NT2/D1 (cell line): ENCODE results near the gene ARID2.

Experiments used
- DNase-seq: peaks from one replicate; pipeline ENCODE4 v3.0.0-alpha.2; 2011; ENCODE audit warnings: low read depth, low spot score
- H3K27me3 ChIP-seq: 2 replicates; pipeline ENCODE4 v1.6.0; 2011; ENCODE audit warnings: mild to moderate bottlenecking; ENCODE audit not compliant: insufficient read length, insufficient read depth
- H3K36me3 ChIP-seq: 2 replicates; pipeline ENCODE4 v1.6.1; 2011; ENCODE audit warnings: mild to moderate bottlenecking, low read length, mixed read lengths; ENCODE audit not compliant: insufficient read depth, insufficient read length
- H3K4me1 ChIP-seq: 2 replicates; pipeline ENCODE4 v1.5.1; 2011; ENCODE audit not compliant: insufficient read depth, insufficient read length
- H3K4me3 ChIP-seq: 2 replicates; pipeline ENCODE4 v1.5.1; 2011; ENCODE audit warnings: low read depth; ENCODE audit not compliant: insufficient read length
- H3K9ac ChIP-seq: 2 replicates; pipeline ENCODE4 v1.6.0; 2011; ENCODE audit warnings: low read depth; ENCODE audit not compliant: insufficient read length
- H3K9me3 ChIP-seq: 2 replicates; pipeline ENCODE4 v1.5.1; 2011; ENCODE audit warnings: mild to moderate bottlenecking, low read length; ENCODE audit not compliant: insufficient read depth
- SUZ12 ChIP-seq: IDR thresholded peaks from 2 replicates; pipeline ENCODE4 v1.6.1; 2011; ENCODE audit not compliant: insufficient read length, insufficient read depth; ENCODE audit errors: extremely low read depth
- YY1 ChIP-seq: IDR thresholded peaks from 2 replicates; pipeline ENCODE4 v1.6.1; 2011; ENCODE audit not compliant: insufficient read length, insufficient read depth
- ZNF274 ChIP-seq: IDR thresholded peaks from 2 replicates; pipeline ENCODE4 v1.6.1; 2011; ENCODE audit warnings: mild to moderate bottlenecking, low read depth, low read length

Gene ARID2

DNA sequence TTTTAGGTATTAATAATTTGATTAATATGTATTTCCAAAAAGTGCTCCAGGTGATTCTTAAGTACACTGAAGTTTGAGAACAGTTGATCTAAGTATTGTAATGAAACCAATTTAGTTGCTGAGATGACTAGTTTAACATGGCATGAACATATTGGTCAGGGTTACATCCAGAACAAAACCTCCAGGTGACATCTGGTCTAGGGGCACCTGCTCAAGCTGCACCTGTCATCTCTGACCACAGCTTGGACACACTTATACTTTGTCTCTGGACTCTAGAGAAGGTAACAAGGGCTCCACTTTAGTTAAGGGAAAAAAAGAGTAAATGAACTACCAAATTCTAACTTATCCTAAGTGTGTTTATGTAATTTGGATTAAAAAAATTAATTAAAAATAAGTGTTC lies 8.1 kb downstream of the ARID2 start:
- no peak for TF ChIP-seq YY1
- no peak for TF ChIP-seq ZNF274
- no peak for TF ChIP-seq SUZ12
- no peak for DNase-seq
- Histone ChIP-seq H3K9me3 (peaks cover 21% of the 10 kb centered on the region), H3K4me1 (no peaks in the 10 kb centered on the region), H3K9ac (no peak overlapping the region), H3K27me3 (no peaks in the 10 kb centered on the region), H3K4me3 (no peak overlapping the region), H3K36me3 (peaks cover 27% of the 10 kb centered on the region)

DNA sequence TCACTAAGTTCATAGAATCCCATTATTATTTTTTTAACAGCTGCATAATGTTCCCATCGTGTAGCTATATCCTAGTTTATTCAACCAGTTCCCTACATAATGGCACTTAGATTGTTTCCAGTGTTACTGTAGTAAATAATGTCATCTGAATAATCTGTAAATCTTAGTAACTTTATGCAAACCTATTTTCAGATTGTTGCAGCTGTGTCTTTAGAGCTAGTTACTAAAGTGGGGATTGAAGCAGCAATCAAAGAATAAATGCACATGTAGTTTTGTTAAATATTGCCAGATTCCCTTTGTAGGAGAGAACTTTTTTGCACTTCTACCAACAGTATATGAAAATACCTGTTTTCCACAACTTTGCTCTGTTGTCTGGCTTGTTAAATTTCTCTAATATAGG lies 13.1 kb downstream of the ARID2 start:
- no peak overlapping the region for H3K9ac ChIP-seq
- peaks cover 22% of the 10 kb centered on the region for H3K36me3 ChIP-seq

DNA sequence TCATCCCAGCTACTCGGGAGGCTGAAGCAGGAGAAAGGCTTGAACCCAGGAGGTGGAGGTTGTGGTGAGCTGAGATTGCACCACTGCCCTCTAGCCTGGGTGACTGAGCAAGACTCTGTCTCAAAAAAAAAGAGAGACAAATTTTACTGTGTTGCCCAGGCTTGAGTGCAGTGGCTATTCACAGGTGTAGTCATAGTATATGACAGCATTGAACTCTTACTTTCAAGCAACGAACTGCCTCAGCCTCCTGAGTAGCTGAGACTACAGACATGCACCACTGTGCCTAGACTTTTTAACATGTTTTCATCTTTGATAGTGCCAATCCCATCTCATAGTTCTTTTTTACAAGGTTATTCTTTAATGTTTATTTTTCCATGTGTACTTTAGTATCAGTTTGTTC lies 13.7 kb downstream of the ARID2 start:
- DNase-seq: no peak
- no peak overlapping the region for H3K9ac ChIP-seq
- peaks cover 21% of the 10 kb centered on the region for H3K9me3 ChIP-seq
- peaks cover 20% of the 10 kb centered on the region for H3K36me3 ChIP-seq
- H3K4me3 ChIP-seq: no peak overlapping the region
- TF ChIP-seq SUZ12 (no peak), YY1 (no peak), ZNF274 (no peak)
- no peaks in the 10 kb centered on the region for H3K4me1 ChIP-seq
- H3K27me3 ChIP-seq: no peaks in the 10 kb centered on the region

More for the DNA sequence above, 13.1 kb downstream of the ARID2 start:
- Histone ChIP-seq H3K4me3 (no peak overlapping the region), H3K27me3 (no peaks in the 10 kb centered on the region), H3K9me3 (peaks cover 21% of the 10 kb centered on the region), H3K4me1 (no peaks in the 10 kb centered on the region)
- no peak for DNase-seq
- TF ChIP-seq ZNF274 (no peak), SUZ12 (no peak), YY1 (no peak)

DNA sequence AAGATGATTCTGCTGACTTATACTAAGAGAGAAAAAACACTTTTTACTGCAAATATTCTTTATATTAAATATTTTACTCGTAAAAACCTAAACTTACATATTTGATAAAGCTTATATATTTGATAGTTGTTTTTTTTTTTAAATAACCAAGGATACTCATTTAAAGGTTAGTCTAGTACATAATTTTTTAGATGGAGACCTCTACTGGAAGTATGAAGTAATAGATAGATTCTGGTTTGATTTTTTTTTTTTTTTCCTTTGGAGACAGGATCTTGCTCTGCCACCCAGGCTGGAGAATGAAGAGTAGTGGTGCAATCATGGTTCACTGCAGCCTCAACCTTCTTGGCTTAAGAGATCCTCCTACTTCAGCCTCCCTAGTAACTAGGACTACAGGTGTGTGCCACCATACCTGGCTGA lies 16.4 kb downstream of the ARID2 start:
- DNase-seq: no peak
- H3K36me3 ChIP-seq: peaks cover 26% of the 10 kb centered on the region
- H3K4me3 ChIP-seq: no peak overlapping the region
- no peak overlapping the region for H3K9ac ChIP-seq
- peaks cover 16% of the 10 kb centered on the region for H3K9me3 ChIP-seq
- no peaks in the 10 kb centered on the region for H3K27me3 ChIP-seq
- no peaks in the 10 kb centered on the region for H3K4me1 ChIP-seq
- TF ChIP-seq SUZ12 (no peak), YY1 (no peak), ZNF274 (no peak)

DNA sequence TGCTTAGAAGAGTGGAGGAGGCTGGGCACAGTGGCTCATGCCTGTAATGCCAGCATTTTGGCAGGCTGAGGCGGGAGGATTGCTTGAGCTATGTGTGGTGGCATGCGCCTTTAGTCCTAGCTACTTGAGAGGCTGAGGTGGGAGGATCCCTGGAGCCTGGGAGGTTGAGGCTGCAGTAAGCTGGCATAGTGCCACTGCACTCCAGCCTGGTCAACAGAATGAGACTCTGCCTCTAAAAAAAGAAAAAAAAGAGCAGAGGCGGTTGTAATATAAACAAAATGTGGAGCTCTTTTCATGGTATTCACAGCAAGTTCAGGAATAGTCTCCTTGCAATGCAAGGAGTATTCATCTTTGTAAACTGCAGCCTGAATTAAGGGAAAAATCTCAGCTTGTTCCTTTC lies 27.2 kb downstream of the ARID2 start:
- DNase-seq: no peak
- Histone ChIP-seq H3K9me3 (no peaks in the 10 kb centered on the region), H3K4me1 (no peaks in the 10 kb centered on the region), H3K4me3 (no peak overlapping the region), H3K9ac (no peak overlapping the region), H3K36me3 (peaks cover 2% of the 10 kb centered on the region), H3K27me3 (no peaks in the 10 kb centered on the region)
- no peak for TF ChIP-seq YY1
- TF ChIP-seq ZNF274: no peak
- TF ChIP-seq SUZ12: no peak

DNA sequence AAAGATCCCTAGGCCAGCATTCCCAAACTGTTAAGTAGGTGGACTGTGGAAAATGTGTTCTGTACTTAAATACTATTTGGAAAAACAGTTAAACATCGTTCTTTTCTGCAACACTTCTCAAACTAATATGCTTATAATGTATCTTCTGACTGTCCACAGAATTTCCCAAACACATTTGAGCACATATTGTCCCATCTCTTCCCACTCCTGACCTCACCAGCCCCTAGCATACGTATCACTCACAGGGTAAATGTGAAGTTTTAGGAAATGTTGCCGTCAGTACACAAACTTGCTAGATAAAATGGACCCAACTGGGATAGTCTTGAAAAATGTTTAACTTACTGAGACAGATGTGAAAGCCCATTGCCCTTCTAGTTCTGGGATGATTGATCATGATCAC lies 27.7 kb downstream of the ARID2 start:
- no peak overlapping the region for H3K4me3 ChIP-seq
- TF ChIP-seq YY1 (no peak), SUZ12 (no peak), ZNF274 (no peak)
- no peaks in the 10 kb centered on the region for H3K27me3 ChIP-seq
- H3K4me1 ChIP-seq: no peaks in the 10 kb centered on the region
- no peak for DNase-seq
- H3K9me3 ChIP-seq: no peaks in the 10 kb centered on the region
- peaks cover 2% of the 10 kb centered on the region for H3K36me3 ChIP-seq
- H3K9ac ChIP-seq: no peak overlapping the region

DNA sequence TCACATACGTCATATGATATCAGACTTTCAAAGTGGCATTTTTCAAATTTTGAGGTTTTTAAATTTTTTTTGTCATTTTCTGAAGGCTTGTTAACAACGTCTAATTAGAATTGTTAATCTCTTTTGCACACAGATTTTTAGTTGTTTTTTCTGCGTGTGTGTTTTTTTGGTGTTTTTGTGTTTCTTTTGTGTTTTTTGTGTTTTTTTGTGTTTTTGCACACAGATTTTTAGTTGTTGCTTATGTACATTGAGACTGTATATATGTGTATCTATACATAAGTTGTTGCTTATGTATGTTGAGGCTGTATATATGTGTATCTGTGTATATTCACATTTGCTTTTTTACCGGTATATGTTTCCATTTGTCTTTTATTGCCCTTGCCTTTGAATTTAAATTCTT lies 30.8 kb downstream of the ARID2 start:
- Histone ChIP-seq H3K9ac (no peak overlapping the region), H3K4me3 (no peak overlapping the region), H3K4me1 (no peaks in the 10 kb centered on the region), H3K27me3 (no peaks in the 10 kb centered on the region), H3K36me3 (peaks cover 2% of the 10 kb centered on the region), H3K9me3 (no peaks in the 10 kb centered on the region)
- DNase-seq: no peak
- no peak for TF ChIP-seq ZNF274
- TF ChIP-seq SUZ12: no peak
